H1 (cell line): ENCODE measurements around the gene C21orf91. TPM values are rescaled to one million over a fixed set of nuclear protein-coding genes. Genes with fewer than 3 reads are reported as not detected.
A peak's percentile ranks its signal among the peaks of the same experiment; 100 is the strongest.

ENCODE experiments used
- CEBPB ChIP-seq: IDR thresholded peaks from 2 replicates; pipeline ENCODE4 v1.6.1; 2012; ENCODE audit warnings: low read depth, low read length
- EP300 ChIP-seq, 2 experiments: IDR thresholded peaks; 1 replicate in 1 of 2; 2 replicates in 1 of 2; pipeline ENCODE4 v1.6.1; 2011 to 2012; ENCODE audit warnings: low read depth in 2 of 2, low read length in 2 of 2, mild to moderate bottlenecking in 2 of 2, borderline replicate concordance in 1 of 2, inconsistent platforms in 1 of 2, moderate library complexity in 1 of 2
- FOSL1 ChIP-seq: IDR thresholded peaks from 2 replicates; pipeline ENCODE4 v1.6.1; 2011; ENCODE audit warnings: mild to moderate bottlenecking, low read depth, low read length, moderate library complexity; ENCODE audit not compliant: insufficient read depth
- JUN ChIP-seq: IDR thresholded peaks from 2 replicates; pipeline ENCODE4 v1.6.1; 2011; ENCODE audit warnings: low read depth, mild to moderate bottlenecking, improper control_type of control experiment, low read length
- JUND ChIP-seq: IDR thresholded peaks from 2 replicates; pipeline ENCODE4 v1.6.1; 2011; ENCODE audit warnings: mild to moderate bottlenecking, improper control_type of control experiment, low read length
- KDM1A ChIP-seq: fragments of 200-600, 300-600 bp; sonication (generic); IDR thresholded peaks from 2 replicates; pipeline ENCODE4 v1.7.1; 2016; ENCODE audit warnings: mild to moderate bottlenecking, low read length, borderline replicate concordance
- KDM4A ChIP-seq: IDR thresholded peaks from one replicate; pipeline ENCODE4 v1.7.1; 2012; ENCODE audit warnings: low read depth, mild to moderate bottlenecking, moderate library complexity, low read length, inconsistent platforms; ENCODE audit not compliant: severe bottlenecking
- POLR2AphosphoS5 ChIP-seq: IDR thresholded peaks from 2 replicates; pipeline ENCODE4 v1.6.1; 2011; ENCODE audit warnings: low read depth, low read length
- POU5F1 ChIP-seq: IDR thresholded peaks from 2 replicates; pipeline ENCODE4 v1.6.1; 2011; ENCODE audit warnings: low read depth, mild to moderate bottlenecking, low read length, moderate library complexity
- RAD21 ChIP-seq, 2 experiments: IDR thresholded peaks in 1 of 2; conservative IDR thresholded peaks in 1 of 2; 2 replicates each; pipeline ENCODE4 v1.6.1; 2011; ENCODE audit warnings: low read depth in 2 of 2, low read length in 2 of 2, improper control_type of control experiment in 1 of 2, inconsistent platforms in 1 of 2, mild to moderate bottlenecking in 1 of 2, moderate library complexity in 1 of 2
- RBBP5 ChIP-seq: IDR thresholded peaks from 2 replicates; pipeline ENCODE4 v1.7.1; 2012; ENCODE audit warnings: low read depth, mild to moderate bottlenecking, inconsistent platforms, low read length, moderate library complexity, borderline replicate concordance
- TCF12 ChIP-seq: IDR thresholded peaks from 2 replicates; pipeline ENCODE4 v1.6.1; 2011; ENCODE audit warnings: low read depth, mild to moderate bottlenecking, low read length
- YY1 ChIP-seq: IDR thresholded peaks from 2 replicates; pipeline ENCODE4 v1.6.1; 2011; ENCODE audit warnings: low read depth, mild to moderate bottlenecking, low read length
- polyA plus RNA-seq, 7 experiments: library from polyadenylated mRNA; depleted of rRNA in 3 of 7; stranded (reverse) in 5 of 7; unstranded in 2 of 7; fragments of >200 nt in 5 of 7; fragments of 200-250 nt in 2 of 7; gene quantifications; 1 replicate in 5 of 7; 2 replicates in 1 of 7; 4 replicates in 1 of 7; pipeline versions ENCODE4 v1.2.1 to v1.2.3, GENCODE V29; 2011 to 2013; ENCODE audit warnings: missing spikeins in 2 of 7, mixed read lengths in 2 of 7
- total RNA-seq: library from RNA; stranded (reverse); fragmentation: NEBNext Ultra II Directional; extraction: Animal tissue kit (Norgen Biotek cat#: 25700); gene quantifications from 2 replicates; pipeline ENCODE4 v1.2.1, GENCODE V29; 2021
- TF ChIP-seq, protein P1 (sequence below): IDR thresholded peaks from 2 replicates; pipeline ENCODE4 v1.6.1; 2012; ENCODE audit warnings: inconsistent platforms

Gene C21orf91
- total and polyA plus RNA-seq, 2 of the 8 experiments (the other 6 are each of a cell fraction or from before 2014, with no cell fraction given): 4.9 to 33.6 TPM

DNA sequence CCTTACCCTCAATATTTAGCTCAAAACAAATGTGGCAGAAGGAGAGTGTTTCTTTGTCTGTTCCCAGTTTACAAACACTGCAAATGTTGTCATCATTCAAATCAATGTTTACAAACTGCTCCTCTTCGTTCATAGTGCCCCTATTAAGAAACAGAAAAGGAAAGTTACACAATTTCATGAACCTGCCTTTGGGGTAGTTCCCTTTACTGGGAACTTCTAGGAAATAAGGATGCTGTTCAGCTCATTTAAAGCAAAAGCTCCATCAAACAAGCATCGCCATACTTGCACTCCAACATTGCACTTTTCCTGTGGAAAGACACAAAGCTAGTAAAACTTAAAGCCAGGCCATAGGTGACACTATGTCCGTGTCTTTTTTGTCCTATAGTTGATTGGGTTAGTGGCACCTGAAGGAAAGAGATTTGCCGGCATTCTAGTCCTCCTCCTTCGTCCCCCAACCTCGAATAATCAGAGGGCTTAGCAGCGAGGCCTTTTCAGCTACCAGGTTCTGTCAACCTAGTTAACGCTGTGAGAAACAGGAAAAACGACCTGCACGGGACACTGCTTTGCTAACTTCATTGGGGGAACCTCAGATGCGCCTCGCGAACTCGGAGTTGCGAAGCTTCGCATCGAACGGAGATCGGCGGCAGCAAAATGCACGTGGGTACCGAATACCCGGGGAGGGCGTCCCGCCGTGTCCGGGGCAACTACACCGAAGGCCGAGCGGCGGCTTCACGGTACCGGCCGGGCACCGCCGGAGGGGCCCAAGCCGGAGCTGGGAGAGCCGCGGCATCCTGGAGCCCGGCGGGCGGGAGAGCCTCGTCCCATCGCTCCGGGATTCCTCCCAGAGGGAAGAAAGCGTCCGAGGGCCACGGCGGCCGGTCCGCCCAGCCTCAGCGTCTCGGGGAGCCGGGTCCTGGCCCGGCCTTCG is 706 bp downstream of the C21orf91 start (continued):
- no peak for TF ChIP-seq KDM1A
- no peak for TF ChIP-seq JUN
- TF ChIP-seq KDM4A: peak; percentile 91
- peak; percentile 97 for TF ChIP-seq RBBP5
- no peak; the same call in 1 of the 2 replicates for TF ChIP-seq POLR2AphosphoS5
- TF ChIP-seq POU5F1: no peak
- no peak for TF ChIP-seq RAD21 (IDR thresholded peaks at IDR 0.05 in 1 of 2, conservative IDR thresholded peaks at IDR 0.05 in 1 of 2; ENCODE audit: low read depth in 2 of 2, low read length in 2 of 2)
- no peak for TF ChIP-seq TCF12
- TF ChIP-seq YY1: no peak
- TF ChIP-seq JUND: no peak
- TF ChIP-seq EP300 (IDR thresholded peaks at IDR 0.05; ENCODE audit: borderline replicate concordance in 1 of 2, low read depth in 2 of 2, low read length in 2 of 2): no peak
- TF ChIP-seq, protein P1, sequence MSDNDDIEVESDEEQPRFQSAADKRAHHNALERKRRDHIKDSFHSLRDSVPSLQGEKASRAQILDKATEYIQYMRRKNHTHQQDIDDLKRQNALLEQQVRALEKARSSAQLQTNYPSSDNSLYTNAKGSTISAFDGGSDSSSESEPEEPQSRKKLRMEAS: peak; percentile 88
- TF ChIP-seq CEBPB: no peak
- TF ChIP-seq FOSL1: no peak
